Neural cell (in vitro differentiated cells): Measurements from ENCODE around the gene PTPRN2. TPM values are rescaled to one million over a fixed set of nuclear protein-coding genes. Genes with fewer than 3 reads are reported as not detected.

Experiments
- H2AFZ ChIP-seq: fragments of 200-600, 300-800 bp; sonication (generic), shearing (Covaris generic); 2 replicates; pipeline ENCODE4 v1.6.0; 2014; ENCODE audit warnings: low read depth, mild to moderate bottlenecking, antibody characterized with exemption, low read length, moderate library complexity
- H3F3A ChIP-seq: fragments of 200-600 bp; shearing (Covaris generic); 2 replicates; pipeline ENCODE4 v1.6.1; 2016; ENCODE audit warnings: mild to moderate bottlenecking, moderate library complexity, mixed read lengths, antibody characterized with exemption, low read length; ENCODE audit not compliant: insufficient read depth, poor library complexity, severe bottlenecking
- H3K27ac ChIP-seq: fragments of 200-600, 300-800 bp; sonication (generic), shearing (Covaris generic); 2 replicates; pipeline ENCODE4 v1.5.1; 2014; ENCODE audit warnings: mild to moderate bottlenecking, low read length, moderate library complexity
- H3K27me3 ChIP-seq: fragments of 300-800, 200-600 bp; sonication (generic), shearing (Covaris generic); 2 replicates; pipeline ENCODE4 v1.6.0; 2014; ENCODE audit warnings: mild to moderate bottlenecking, low read depth, low read length, moderate library complexity; ENCODE audit not compliant: insufficient read depth
- H3K36me3 ChIP-seq: fragments of 300-800, 200-600 bp; sonication (generic), shearing (Covaris generic); 2 replicates; pipeline ENCODE4 v1.5.1; 2014; ENCODE audit warnings: mild to moderate bottlenecking, antibody characterized with exemption, low read length, moderate library complexity; ENCODE audit not compliant: insufficient read depth
- H3K4me2 ChIP-seq: fragments of 300-800, 200-600 bp; sonication (generic), shearing (Covaris generic); 2 replicates; pipeline ENCODE4 v1.6.0; 2014; ENCODE audit warnings: mild to moderate bottlenecking, low read length
- H3K4me3 ChIP-seq: fragments of 300-800, 200-600 bp; sonication (generic), shearing (Covaris generic); 2 replicates; pipeline ENCODE4 v1.5.1; 2014; ENCODE audit warnings: mild to moderate bottlenecking, low read length, moderate library complexity
- H3K79me2 ChIP-seq: fragments of 200-600 bp; shearing (Covaris generic); replicated peaks from 2 replicates; pipeline ENCODE4 v1.6.0; 2014; ENCODE audit warnings: mild to moderate bottlenecking, low read length, moderate library complexity; ENCODE audit not compliant: insufficient read depth
- H3K9ac ChIP-seq: fragments of 300-800, 200-600 bp; sonication (generic), shearing (Covaris generic); 2 replicates; pipeline ENCODE4 v1.6.1; 2016; ENCODE audit warnings: mild to moderate bottlenecking, low read length, mixed read lengths
- H3K9me2 ChIP-seq: fragments of 200-600 bp; shearing (Covaris generic); 2 replicates; pipeline ENCODE4 v1.6.1; 2016; ENCODE audit warnings: mild to moderate bottlenecking, low read length, mixed read lengths; ENCODE audit not compliant: insufficient read depth
- H3K9me3 ChIP-seq: fragments of 200-600, 300-800 bp; sonication (generic), shearing (Covaris generic); 2 replicates; pipeline ENCODE4 v1.6.1; 2016; ENCODE audit warnings: mild to moderate bottlenecking, mixed run types, low read length, moderate library complexity, mixed read lengths
- H4K20me1 ChIP-seq: fragments of 200-600 bp; shearing (Covaris generic); 2 replicates; pipeline ENCODE4 v1.6.1; 2016; ENCODE audit warnings: mild to moderate bottlenecking, mixed run types; ENCODE audit not compliant: insufficient read depth
- RAD21 ChIP-seq: fragments of 450-650 bp; conservative IDR thresholded peaks from 2 replicates; pipeline ENCODE4 v1.6.1; 2014; ENCODE audit warnings: antibody characterized with exemption, mild to moderate bottlenecking, moderate library complexity
- TAF1 ChIP-seq: IDR thresholded peaks from 2 replicates; pipeline ENCODE4 v1.6.1; 2012; ENCODE audit warnings: low read depth
- polyA plus RNA-seq: library from polyadenylated mRNA; depleted of rRNA; stranded (reverse); fragments of >200 nt; gene quantifications from 2 replicates; pipeline ENCODE4 v1.2.3, GENCODE V29; 2014
- TF ChIP-seq, protein P1 (sequence below): IDR thresholded peaks from 2 replicates; pipeline ENCODE4 v1.6.1; 2012; ENCODE audit warnings: borderline replicate concordance
- TF ChIP-seq, protein P2 (sequence below): fragments of 450-650 bp; IDR thresholded peaks from 2 replicates; pipeline ENCODE4 v1.5.1; 2014; ENCODE audit warnings: antibody characterized with exemption, mild to moderate bottlenecking, moderate library complexity; ENCODE audit not compliant: poor library complexity, severe bottlenecking

PTPRN2 gene
- polyA plus RNA-seq, 1 donor from 2014 or later: 31.0 TPM

DNA sequence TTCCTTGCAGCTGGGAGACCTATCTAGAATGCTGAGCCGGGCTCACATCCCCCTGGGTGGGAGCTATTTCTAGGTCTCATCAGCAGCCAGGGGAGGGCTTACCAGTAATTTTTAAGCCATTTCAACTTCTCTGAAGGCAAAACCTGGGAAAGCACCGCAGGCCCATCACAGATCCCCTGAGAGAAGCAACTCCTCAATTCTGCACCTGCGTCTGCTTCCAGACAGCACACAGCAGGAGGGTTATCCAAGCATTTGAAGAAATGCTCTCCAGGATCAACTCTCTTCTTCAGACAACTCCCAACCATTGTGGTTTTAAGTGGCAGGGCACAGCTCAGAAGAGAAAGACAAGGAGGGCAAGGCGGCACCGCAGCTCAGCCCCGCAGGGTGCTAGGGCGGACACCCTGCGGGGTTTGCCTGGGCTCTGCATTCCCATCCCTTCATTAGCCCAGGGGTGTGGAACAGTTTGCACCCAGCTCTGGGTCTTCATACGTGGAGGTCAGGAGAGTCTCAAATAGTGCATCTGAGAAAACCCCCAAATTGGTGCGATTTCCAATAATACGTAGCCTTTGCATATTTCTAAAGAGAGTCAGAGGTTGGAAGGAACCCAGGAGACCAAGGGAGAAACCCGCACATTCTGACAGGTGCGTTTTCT, 632.1 kb downstream of the PTPRN2 start:
- no peaks in the 10 kb centered on the region for H3K9me2 ChIP-seq

DNA sequence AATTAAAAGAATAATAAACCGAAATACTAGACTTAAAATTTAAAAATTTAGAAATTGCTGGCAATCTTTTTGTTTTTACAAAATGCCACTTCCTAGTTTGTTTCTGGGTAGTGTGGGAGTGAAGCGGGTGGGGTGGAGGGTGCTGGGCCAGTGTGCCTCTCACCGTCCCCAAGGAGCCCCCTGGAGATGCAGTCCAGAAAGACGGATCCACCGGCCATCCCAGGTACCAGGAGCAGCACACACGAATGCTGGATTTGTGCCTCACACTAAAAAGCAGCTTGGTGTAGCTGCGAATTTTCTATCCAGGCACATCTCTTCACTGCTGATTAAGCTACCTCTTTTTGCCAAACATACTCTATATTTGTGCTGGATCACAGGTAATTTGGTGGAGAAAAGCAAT, 632.7 kb downstream of the PTPRN2 start:
- Histone ChIP-seq H3F3A (no peaks in the 10 kb centered on the region), H3K27me3 (no peaks in the 10 kb centered on the region), H3K4me2 (no peak overlapping the region), H4K20me1 (no peaks in the 10 kb centered on the region), H2AFZ (no peak overlapping the region), H3K4me3 (no peak overlapping the region), H3K27ac (no peak overlapping the region), H3K79me2 (no peaks in the 10 kb centered on the region), H3K9ac (no peak overlapping the region), H3K36me3 (no peaks in the 10 kb centered on the region), H3K9me3 (peaks cover 9% of the 10 kb centered on the region), H3K9me2 (no peaks in the 10 kb centered on the region)
- TF ChIP-seq, protein P1, sequence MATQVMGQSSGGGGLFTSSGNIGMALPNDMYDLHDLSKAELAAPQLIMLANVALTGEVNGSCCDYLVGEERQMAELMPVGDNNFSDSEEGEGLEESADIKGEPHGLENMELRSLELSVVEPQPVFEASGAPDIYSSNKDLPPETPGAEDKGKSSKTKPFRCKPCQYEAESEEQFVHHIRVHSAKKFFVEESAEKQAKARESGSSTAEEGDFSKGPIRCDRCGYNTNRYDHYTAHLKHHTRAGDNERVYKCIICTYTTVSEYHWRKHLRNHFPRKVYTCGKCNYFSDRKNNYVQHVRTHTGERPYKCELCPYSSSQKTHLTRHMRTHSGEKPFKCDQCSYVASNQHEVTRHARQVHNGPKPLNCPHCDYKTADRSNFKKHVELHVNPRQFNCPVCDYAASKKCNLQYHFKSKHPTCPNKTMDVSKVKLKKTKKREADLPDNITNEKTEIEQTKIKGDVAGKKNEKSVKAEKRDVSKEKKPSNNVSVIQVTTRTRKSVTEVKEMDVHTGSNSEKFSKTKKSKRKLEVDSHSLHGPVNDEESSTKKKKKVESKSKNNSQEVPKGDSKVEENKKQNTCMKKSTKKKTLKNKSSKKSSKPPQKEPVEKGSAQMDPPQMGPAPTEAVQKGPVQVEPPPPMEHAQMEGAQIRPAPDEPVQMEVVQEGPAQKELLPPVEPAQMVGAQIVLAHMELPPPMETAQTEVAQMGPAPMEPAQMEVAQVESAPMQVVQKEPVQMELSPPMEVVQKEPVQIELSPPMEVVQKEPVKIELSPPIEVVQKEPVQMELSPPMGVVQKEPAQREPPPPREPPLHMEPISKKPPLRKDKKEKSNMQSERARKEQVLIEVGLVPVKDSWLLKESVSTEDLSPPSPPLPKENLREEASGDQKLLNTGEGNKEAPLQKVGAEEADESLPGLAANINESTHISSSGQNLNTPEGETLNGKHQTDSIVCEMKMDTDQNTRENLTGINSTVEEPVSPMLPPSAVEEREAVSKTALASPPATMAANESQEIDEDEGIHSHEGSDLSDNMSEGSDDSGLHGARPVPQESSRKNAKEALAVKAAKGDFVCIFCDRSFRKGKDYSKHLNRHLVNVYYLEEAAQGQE: no peak
- no peak for TF ChIP-seq RAD21
- TF ChIP-seq, protein P2, sequence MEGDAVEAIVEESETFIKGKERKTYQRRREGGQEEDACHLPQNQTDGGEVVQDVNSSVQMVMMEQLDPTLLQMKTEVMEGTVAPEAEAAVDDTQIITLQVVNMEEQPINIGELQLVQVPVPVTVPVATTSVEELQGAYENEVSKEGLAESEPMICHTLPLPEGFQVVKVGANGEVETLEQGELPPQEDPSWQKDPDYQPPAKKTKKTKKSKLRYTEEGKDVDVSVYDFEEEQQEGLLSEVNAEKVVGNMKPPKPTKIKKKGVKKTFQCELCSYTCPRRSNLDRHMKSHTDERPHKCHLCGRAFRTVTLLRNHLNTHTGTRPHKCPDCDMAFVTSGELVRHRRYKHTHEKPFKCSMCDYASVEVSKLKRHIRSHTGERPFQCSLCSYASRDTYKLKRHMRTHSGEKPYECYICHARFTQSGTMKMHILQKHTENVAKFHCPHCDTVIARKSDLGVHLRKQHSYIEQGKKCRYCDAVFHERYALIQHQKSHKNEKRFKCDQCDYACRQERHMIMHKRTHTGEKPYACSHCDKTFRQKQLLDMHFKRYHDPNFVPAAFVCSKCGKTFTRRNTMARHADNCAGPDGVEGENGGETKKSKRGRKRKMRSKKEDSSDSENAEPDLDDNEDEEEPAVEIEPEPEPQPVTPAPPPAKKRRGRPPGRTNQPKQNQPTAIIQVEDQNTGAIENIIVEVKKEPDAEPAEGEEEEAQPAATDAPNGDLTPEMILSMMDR: no peak
- TF ChIP-seq TAF1: no peak

More for the DNA sequence above, 632.1 kb downstream of the PTPRN2 start:
- Histone ChIP-seq H3F3A (no peaks in the 10 kb centered on the region), H3K27ac (no peak overlapping the region), H3K36me3 (no peaks in the 10 kb centered on the region), H2AFZ (no peak overlapping the region), H3K79me2 (no peaks in the 10 kb centered on the region), H3K9me3 (peaks cover 6% of the 10 kb centered on the region), H4K20me1 (no peaks in the 10 kb centered on the region), H3K4me2 (no peak overlapping the region), H3K9ac (no peak overlapping the region), H3K27me3 (no peaks in the 10 kb centered on the region), H3K4me3 (no peak overlapping the region)
- TF ChIP-seq TAF1: no peak
- TF ChIP-seq, protein P2: no peak
